PFSK-1 (cell line): ENCODE data around the gene NME4.

Source experiments
- FOXP2 ChIP-seq: optimal IDR thresholded peaks from 2 replicates; pipeline ENCODE3; 2011; ENCODE audit warnings: borderline replicate concordance, control low read depth, inconsistent platforms; ENCODE audit not compliant: insufficient read depth; ENCODE audit errors: extremely low read length, extremely low read depth
- POLR2AphosphoS5 ChIP-seq: IDR thresholded peaks from 2 replicates; pipeline ENCODE4 v1.6.1; 2012; ENCODE audit warnings: low read depth, mild to moderate bottlenecking, control low read depth, low read length, moderate library complexity
- REST ChIP-seq, 2 experiments: IDR thresholded peaks; 2 replicates each; pipeline versions ENCODE4 v1.6.1 to v1.8.0; 2011 to 2012; ENCODE audit warnings: low read depth in 2 of 2, low read length in 2 of 2, control low read depth in 1 of 2, inconsistent platforms in 1 of 2, mild to moderate bottlenecking in 1 of 2, moderate library complexity in 1 of 2; ENCODE audit not compliant: insufficient read depth in 1 of 2
- SIN3A ChIP-seq: IDR thresholded peaks from 2 replicates; pipeline ENCODE4 v1.6.1; 2012; ENCODE audit warnings: mild to moderate bottlenecking, low read length, moderate library complexity, borderline replicate concordance; ENCODE audit not compliant: insufficient read depth
- TAF1 ChIP-seq: IDR thresholded peaks from 2 replicates; pipeline ENCODE4 v1.6.1; 2012; ENCODE audit warnings: low read length, control low read depth, borderline replicate concordance; ENCODE audit not compliant: insufficient read depth

- TF ChIP-seq FOXP2 (no peak), REST (IDR thresholded peaks at IDR 0.05; ENCODE audit: insufficient read depth in 1 of 2, low read depth in 2 of 2, low read length in 2 of 2) (no peak), POLR2AphosphoS5 (no peak), TAF1 (no peak), SIN3A (no peak)
Observed at GRCh38 chr16:405548-406506, 8.8 kb downstream of the NME4 start.
